HPDE6-E6E7 (cell line): Measurements from ENCODE around the gene CYP4Z1.
"Not testable (repeated sequence)": the region's sequence is repeated elsewhere in the genome, so short reads cannot be mapped to it uniquely, and the experiment has no call there.

Experiments used
- DNase-seq: peaks from one replicate; pipeline ENCODE4 v3.0.0; 2011; ENCODE audit warnings: missing footprints; ENCODE audit errors: extremely low spot score

The CYP4Z1 gene

GRCh38 chr1:47067097-47067594 lies at the start of gene CYP4Z1:
Gene CYP4Z1, plus strand, starts transcription at chr1:47067231. Its CDS starts 260 bp downstream, at chr1:47067491.
- DNase-seq, result no peak

GRCh38 chr1:47021070-47021469 lies 46.0 kb upstream of the CYP4Z1 start:
- DNase-seq, result no peak

- peak; percentile 34 for DNase-seq
These were observed 43.5 kb upstream of the CYP4Z1 start, which contains the start of gene CYP4X1 for GRCh38 chr1:47023268-47024140. Gene CYP4X1, plus strand, starts transcription at chr1:47023669. Its CDS starts 149 bp downstream, at chr1:47023818.

GRCh38 chr1:47024141-47024801 lies 42.8 kb upstream of the CYP4Z1 start:
- no peak for DNase-seq

GRCh38 chr1:47030170-47030805 lies 36.7 kb upstream of the CYP4Z1 start:
- DNase-seq, result no peak

GRCh38 chr1:47031059-47031458 lies 36.0 kb upstream of the CYP4Z1 start:
- no peak for DNase-seq

- DNase-seq, result no peak
These were observed 35.4 kb upstream of the CYP4Z1 start for GRCh38 chr1:47031585-47031984.

- no peak for DNase-seq
These were observed 30.3 kb upstream of the CYP4Z1 start for GRCh38 chr1:47036764-47037163.

GRCh38 chr1:47059376-47059775 lies 7.7 kb upstream of the CYP4Z1 start:
- no peak for DNase-seq

- DNase-seq, result not testable (repeated sequence)
These were observed 2.0 kb downstream of the CYP4Z1 start for GRCh38 chr1:47069080-47069479.

GRCh38 chr1:47069509-47069908 lies 2.5 kb downstream of the CYP4Z1 start:
- not testable (repeated sequence) for DNase-seq

- DNase-seq, result not testable (repeated sequence)
These were observed 22.3 kb downstream of the CYP4Z1 start for GRCh38 chr1:47089356-47089755.

GRCh38 chr1:47091476-47091875 lies 24.4 kb downstream of the CYP4Z1 start:
- DNase-seq, result not testable (repeated sequence)

- DNase-seq, result no peak
These were observed 37.8 kb downstream of the CYP4Z1 start for GRCh38 chr1:47104816-47105215.

GRCh38 chr1:47106792-47107191 lies 39.8 kb downstream of the CYP4Z1 start:
- DNase-seq, result no peak

- peak; percentile 71 for DNase-seq
These were observed 41.0 kb downstream of the CYP4Z1 start for GRCh38 chr1:47107851-47108574.

GRCh38 chr1:47109482-47109881 lies 42.5 kb downstream of the CYP4Z1 start:
- DNase-seq, result not testable (repeated sequence)

GRCh38 chr1:47113178-47113577 lies 46.1 kb downstream of the CYP4Z1 start:
- DNase-seq, result no peak

GRCh38 chr1:47121039-47121438 lies 54.0 kb downstream of the CYP4Z1 start:
- not testable (repeated sequence) for DNase-seq

- DNase-seq, result not testable (repeated sequence)
These were observed 57.8 kb downstream of the CYP4Z1 start for GRCh38 chr1:47124834-47125233.

GRCh38 chr1:47126997-47127396 lies 60.0 kb downstream of the CYP4Z1 start:
- not testable (repeated sequence) for DNase-seq
